Activated naive CD4-positive, alpha-beta T cell treated with anti-CD3 and anti-CD28 coated beads, Interleukin-2, amount 50 U/mL, for 16 hours (primary cell): ENCODE data around the gene ZC3H18.

ENCODE experiments used
- DNase-seq: peaks from one replicate; pipeline ENCODE4 v3.0.0-alpha.2; 2020

The ZC3H18 gene

GRCh38 chr16:88533381-88533917 lies 36.8 kb upstream of the ZC3H18 start:
- no peak for DNase-seq

GRCh38 chr16:88533932-88534637 lies 36.1 kb upstream of the ZC3H18 start:
- DNase-seq, result peak; percentile 82

GRCh38 chr16:88534638-88535190 lies 35.5 kb upstream of the ZC3H18 start:
- peak; percentile 40 for DNase-seq

- DNase-seq, result no peak
Measured at GRCh38 chr16:88535191-88535856, 34.9 kb upstream of the ZC3H18 start.

GRCh38 chr16:88535857-88536222 lies 34.4 kb upstream of the ZC3H18 start:
- no peak for DNase-seq

- no peak for DNase-seq
Measured at GRCh38 chr16:88536510-88536909, 33.7 kb upstream of the ZC3H18 start.

GRCh38 chr16:88536971-88537751 lies 33.0 kb upstream of the ZC3H18 start:
- no peak for DNase-seq

GRCh38 chr16:88537859-88538258 lies 32.3 kb upstream of the ZC3H18 start:
- no peak for DNase-seq

GRCh38 chr16:88538366-88539060 lies 31.7 kb upstream of the ZC3H18 start:
- DNase-seq, result no peak

GRCh38 chr16:88539261-88539651 lies 30.9 kb upstream of the ZC3H18 start:
- DNase-seq, result no peak

GRCh38 chr16:88539652-88540345 lies 30.4 kb upstream of the ZC3H18 start:
- no peak for DNase-seq

- no peak for DNase-seq
Measured at GRCh38 chr16:88540346-88540977, 29.7 kb upstream of the ZC3H18 start.

- no peak for DNase-seq
Measured at GRCh38 chr16:88541831-88542616, 28.2 kb upstream of the ZC3H18 start.

- DNase-seq, result no peak
Measured at GRCh38 chr16:88543230-88543813, 26.9 kb upstream of the ZC3H18 start.

- DNase-seq, result no peak
Measured at GRCh38 chr16:88545781-88546180, 24.4 kb upstream of the ZC3H18 start.

GRCh38 chr16:88548131-88548874 lies 21.9 kb upstream of the ZC3H18 start:
- no peak for DNase-seq

GRCh38 chr16:88548985-88549384 lies 21.2 kb upstream of the ZC3H18 start:
- no peak for DNase-seq

GRCh38 chr16:88549671-88550245 lies 20.4 kb upstream of the ZC3H18 start:
- DNase-seq, result no peak

- no peak for DNase-seq
Measured at GRCh38 chr16:88550246-88550661, 19.9 kb upstream of the ZC3H18 start.
